Activated T-helper 2 cell treated with anti-CD3 and anti-CD28 coated beads, Interferon-gamma antibody, Interleukin-2, Interleukin-4, amounts not matched to agents 10 μg/mL and 5 μg/mL and 100 μg/mL, durations not matched to agents 14 hours and 24 hours and 36 hours (primary cell): ENCODE measurements around the gene AGTPBP1. TPM values are rescaled to one million over a fixed set of nuclear protein-coding genes. Genes with fewer than 3 reads are reported as not detected.

Experiments used
- DNase-seq: peaks from one replicate; pipeline ENCODE4 v3.0.0; 2021; ENCODE audit warnings: low spot score
- H3K27ac Mint-ChIP-seq: one replicate; pipeline ENCODE4 v1.8.0; 2021; ENCODE audit warnings: mixed read lengths
- H3K27me3 Mint-ChIP-seq: one replicate; pipeline ENCODE4 v1.8.0; 2021; ENCODE audit warnings: low read depth, mixed read lengths
- H3K36me3 Mint-ChIP-seq: one replicate; pipeline ENCODE4 v1.8.0; 2021; ENCODE audit warnings: low read depth, mixed read lengths
- H3K4me1 Mint-ChIP-seq: one replicate; pipeline ENCODE4 v1.8.0; 2021; ENCODE audit warnings: low read depth, mixed read lengths
- H3K4me3 Mint-ChIP-seq: one replicate; pipeline ENCODE4 v1.8.0; 2021; ENCODE audit warnings: low read depth, mild to moderate bottlenecking, moderate library complexity, mixed read lengths
- H3K9me3 Mint-ChIP-seq: one replicate; pipeline ENCODE4 v1.8.0; 2021; ENCODE audit warnings: mixed read lengths
- intact Hi-C: fragments of 100-400 bp; cut with micrococcal nuclease; formaldehyde crosslinking; loops from one replicate; pipeline ENCODE4 v1.15.1; 2023
- total RNA-seq: library from RNA; stranded (reverse); gene quantifications from 2 replicates; pipeline ENCODE4 v1.2.3, GENCODE V29; 2022

Gene AGTPBP1
- total RNA-seq, 1 donor from 2014 or later: 26.5 TPM

- peaks cover 4% of the 10 kb centered on the region for H3K4me1 Mint-ChIP-seq
- H3K27me3 Mint-ChIP-seq: peaks cover 40% of the 10 kb centered on the region
- intact Hi-C loops: no loop called here
- DNase-seq: no peak
- H3K4me3 Mint-ChIP-seq: peak overlapping the region; percentile 69
- H3K36me3 Mint-ChIP-seq: no peaks in the 10 kb centered on the region
- H3K27ac Mint-ChIP-seq: no peak overlapping the region
- H3K9me3 Mint-ChIP-seq: no peaks in the 10 kb centered on the region
Measured at GRCh38 chr9:85521371-85522197, 220.2 kb downstream of the AGTPBP1 start.

- H3K27ac Mint-ChIP-seq: no peak overlapping the region
- peaks cover 15% of the 10 kb centered on the region for H3K27me3 Mint-ChIP-seq
- no peaks in the 10 kb centered on the region for H3K4me1 Mint-ChIP-seq
- DNase-seq: no peak
- intact Hi-C loops: no loop called here
- H3K9me3 Mint-ChIP-seq: no peaks in the 10 kb centered on the region
- H3K4me3 Mint-ChIP-seq: no peak overlapping the region
- H3K36me3 Mint-ChIP-seq: no peaks in the 10 kb centered on the region
Measured at GRCh38 chr9:85516976-85517637, 224.6 kb downstream of the AGTPBP1 start.

- H3K27ac Mint-ChIP-seq: no peak overlapping the region
- H3K4me3 Mint-ChIP-seq: no peak overlapping the region
- no peak for DNase-seq
- intact Hi-C loops: no loop called here
- H3K27me3 Mint-ChIP-seq: peaks cover 9% of the 10 kb centered on the region
- no peaks in the 10 kb centered on the region for H3K9me3 Mint-ChIP-seq
- no peaks in the 10 kb centered on the region for H3K36me3 Mint-ChIP-seq
- no peaks in the 10 kb centered on the region for H3K4me1 Mint-ChIP-seq
Measured at GRCh38 chr9:85516455-85516854, 225.3 kb downstream of the AGTPBP1 start.

GRCh38 chr9:85515021-85515420 is 226.7 kb downstream of the AGTPBP1 start:
- Mint-ChIP-seq H3K4me3 (no peak overlapping the region), H3K27me3 (peaks cover 2% of the 10 kb centered on the region), H3K36me3 (no peaks in the 10 kb centered on the region), H3K27ac (no peak overlapping the region), H3K4me1 (no peaks in the 10 kb centered on the region), H3K9me3 (no peaks in the 10 kb centered on the region)
- intact Hi-C loops: no loop called here
- no peak for DNase-seq

GRCh38 chr9:85514256-85514655 is 227.5 kb downstream of the AGTPBP1 start:
- no peak for DNase-seq
- Mint-ChIP-seq H3K27me3 (peaks cover 2% of the 10 kb centered on the region), H3K4me1 (no peaks in the 10 kb centered on the region), H3K4me3 (no peak overlapping the region), H3K9me3 (no peaks in the 10 kb centered on the region), H3K36me3 (no peaks in the 10 kb centered on the region), H3K27ac (no peak overlapping the region)
- intact Hi-C loops: no loop called here

- DNase-seq: no peak
- Mint-ChIP-seq H3K27me3 (peaks cover 2% of the 10 kb centered on the region), H3K4me3 (no peak overlapping the region), H3K9me3 (no peaks in the 10 kb centered on the region), H3K4me1 (no peaks in the 10 kb centered on the region), H3K36me3 (no peaks in the 10 kb centered on the region), H3K27ac (no peak overlapping the region)
- intact Hi-C loops: no loop called here
Measured at GRCh38 chr9:85511746-85512145, 230.0 kb downstream of the AGTPBP1 start.

GRCh38 chr9:85510830-85511504 is 230.8 kb downstream of the AGTPBP1 start:
- no peaks in the 10 kb centered on the region for H3K9me3 Mint-ChIP-seq
- H3K27me3 Mint-ChIP-seq: peaks cover 2% of the 10 kb centered on the region
- H3K27ac Mint-ChIP-seq: no peak overlapping the region
- H3K36me3 Mint-ChIP-seq: no peaks in the 10 kb centered on the region
- DNase-seq: no peak
- H3K4me1 Mint-ChIP-seq: no peaks in the 10 kb centered on the region
- no peak overlapping the region for H3K4me3 Mint-ChIP-seq
- intact Hi-C loops: no loop called here

GRCh38 chr9:85508616-85509015 is 233.1 kb downstream of the AGTPBP1 start:
- no peaks in the 10 kb centered on the region for H3K9me3 Mint-ChIP-seq
- intact Hi-C loops: no loop called here
- H3K4me3 Mint-ChIP-seq: no peak overlapping the region
- H3K27me3 Mint-ChIP-seq: no peaks in the 10 kb centered on the region
- H3K4me1 Mint-ChIP-seq: no peaks in the 10 kb centered on the region
- no peak for DNase-seq
- H3K27ac Mint-ChIP-seq: no peak overlapping the region
- no peaks in the 10 kb centered on the region for H3K36me3 Mint-ChIP-seq

- Mint-ChIP-seq H3K36me3 (no peaks in the 10 kb centered on the region), H3K4me1 (no peaks in the 10 kb centered on the region), H3K9me3 (no peaks in the 10 kb centered on the region), H3K27me3 (no peaks in the 10 kb centered on the region), H3K27ac (no peak overlapping the region), H3K4me3 (no peak overlapping the region)
- intact Hi-C loops: no loop called here
- no peak for DNase-seq
Measured at GRCh38 chr9:85505612-85506011, 236.1 kb downstream of the AGTPBP1 start.

- Mint-ChIP-seq H3K4me3 (no peak overlapping the region), H3K36me3 (no peaks in the 10 kb centered on the region), H3K9me3 (no peaks in the 10 kb centered on the region), H3K4me1 (no peaks in the 10 kb centered on the region), H3K27ac (no peak overlapping the region), H3K27me3 (no peaks in the 10 kb centered on the region)
- DNase-seq: no peak
- intact Hi-C loops: no loop called here
Measured at GRCh38 chr9:85502815-85503655, 238.7 kb downstream of the AGTPBP1 start.

GRCh38 chr9:85501882-85502281 is 239.9 kb downstream of the AGTPBP1 start:
- Mint-ChIP-seq H3K4me1 (no peaks in the 10 kb centered on the region), H3K36me3 (no peaks in the 10 kb centered on the region), H3K4me3 (no peak overlapping the region), H3K27ac (no peak overlapping the region), H3K27me3 (peaks cover under 1% of the 10 kb centered on the region), H3K9me3 (no peaks in the 10 kb centered on the region)
- intact Hi-C loops: no loop called here
- no peak for DNase-seq

- Mint-ChIP-seq H3K27me3 (peaks cover 5% of the 10 kb centered on the region), H3K36me3 (no peaks in the 10 kb centered on the region), H3K27ac (no peak overlapping the region), H3K4me1 (no peaks in the 10 kb centered on the region), H3K4me3 (no peak overlapping the region), H3K9me3 (no peaks in the 10 kb centered on the region)
- no peak for DNase-seq
- intact Hi-C loops: no loop called here
Measured at GRCh38 chr9:85501456-85501855, 240.3 kb downstream of the AGTPBP1 start.
